Measurements from ENCODE around the gene CAT. TPM values are rescaled to one million over a fixed set of nuclear protein-coding genes. Genes with fewer than 3 reads are reported as not detected.

The CAT gene
- total and polyA plus RNA-seq, 2 donors (not counting 1 experiment from before 2014, with no cell fraction given) = 93.8 to 113 TPM

DNA sequence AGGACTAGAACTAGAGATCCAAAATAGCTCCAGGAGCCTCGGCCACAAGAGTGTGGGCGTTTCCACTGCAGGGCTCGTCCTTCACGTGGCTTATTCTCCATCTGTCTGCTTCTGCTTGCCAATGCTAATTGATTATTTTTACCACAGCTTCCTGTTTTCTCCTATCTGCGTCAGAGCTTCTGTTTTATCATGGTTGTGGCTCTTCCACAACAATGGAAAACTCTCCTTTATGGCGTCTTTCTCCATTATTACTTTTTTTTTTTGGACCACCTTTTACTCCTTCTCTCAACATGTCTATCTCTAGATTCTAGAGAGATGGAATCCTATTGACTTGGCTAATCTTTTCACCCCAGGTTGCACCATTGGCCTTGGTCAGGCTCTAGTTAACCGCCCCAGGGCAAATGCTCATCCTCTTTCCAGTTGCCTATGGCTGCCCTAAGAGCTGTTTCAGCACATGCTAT is 25.9 kb downstream of the CAT start:
- Histone ChIP-seq H3K27me3 (ENCODE audit: control insufficient read depth, insufficient read depth, low read length) (no peaks in the 10 kb centered on the region), H3K36me3 (ENCODE audit: control insufficient read depth, insufficient read depth, low read length) (peaks cover 16% of the 10 kb centered on the region), H3K79me2 (ENCODE audit: control insufficient read depth, insufficient read depth, low read length) (no peaks in the 10 kb centered on the region), H2AFZ (ENCODE audit: low read length) (no peak overlapping the region), H3K9me3 (ENCODE audit: control insufficient read depth, insufficient read depth, low read depth, low read length) (no peaks in the 10 kb centered on the region), H3K27ac (ENCODE audit: insufficient read depth, low read length) (no peak overlapping the region), H3K4me3 (replicated peaks in 1 of 4; ENCODE audit: control extremely low read depth in 1 of 4, insufficient read depth in 1 of 4, low read depth in 3 of 4, low read length in 4 of 4) (no peak overlapping the region), H4K20me1 (ENCODE audit: control insufficient read depth, extremely low read depth, insufficient read depth, low read length) (no peaks in the 10 kb centered on the region), H3K4me1 (ENCODE audit: control insufficient read depth, extremely low read depth, insufficient read depth, low read length) (no peaks in the 10 kb centered on the region), H3K9ac (ENCODE audit: insufficient read depth, low read length) (no peak overlapping the region), H3K4me2 (ENCODE audit: extremely low read depth, insufficient read depth, low read length) (no peak overlapping the region)
- TF ChIP-seq CTCF (conservative IDR thresholded peaks at IDR 0.05 in 1 of 2, IDR thresholded peaks at IDR 0.05 in 1 of 2; ENCODE audit: low read depth in 1 of 2, low read length in 2 of 2) (no peak), EZH2 (IDR thresholded peaks at IDR 0.05; ENCODE audit: low read length, missing control alignments) (no peak)
- peak in 1 of 2 donors; percentile 7 for DNase-seq (ENCODE audit: low read depth in 2 of 2)

- no peak for TF ChIP-seq EZH2 (IDR thresholded peaks at IDR 0.05; ENCODE audit: low read length, missing control alignments)
- TF ChIP-seq CTCF (conservative IDR thresholded peaks at IDR 0.05 in 1 of 2, IDR thresholded peaks at IDR 0.05 in 1 of 2; ENCODE audit: low read depth in 1 of 2, low read length in 2 of 2) = no peak
- no peak overlapping the region for H3K4me2 ChIP-seq (ENCODE audit: extremely low read depth, insufficient read depth, low read length)
- H3K27ac ChIP-seq (ENCODE audit: insufficient read depth, low read length) = no peak overlapping the region
- H2AFZ ChIP-seq (ENCODE audit: low read length) = no peak overlapping the region
- no peak overlapping the region for H3K9ac ChIP-seq (ENCODE audit: insufficient read depth, low read length)
- no peaks in the 10 kb centered on the region for H4K20me1 ChIP-seq (ENCODE audit: control insufficient read depth, extremely low read depth, insufficient read depth, low read length)
- no peaks in the 10 kb centered on the region for H3K79me2 ChIP-seq (ENCODE audit: control insufficient read depth, insufficient read depth, low read length)
- no peak overlapping the region for H3K4me3 ChIP-seq (replicated peaks in 1 of 4; ENCODE audit: control extremely low read depth in 1 of 4, insufficient read depth in 1 of 4, low read depth in 3 of 4, low read length in 4 of 4)
- DNase-seq (ENCODE audit: low read depth in 2 of 2) = peak in 1 of 2 donors; percentile 6
- H3K36me3 ChIP-seq (ENCODE audit: control insufficient read depth, insufficient read depth, low read length) = peaks cover 15% of the 10 kb centered on the region
- no peaks in the 10 kb centered on the region for H3K27me3 ChIP-seq (ENCODE audit: control insufficient read depth, insufficient read depth, low read length)
- no peaks in the 10 kb centered on the region for H3K4me1 ChIP-seq (ENCODE audit: control insufficient read depth, extremely low read depth, insufficient read depth, low read length)
- H3K9me3 ChIP-seq (ENCODE audit: control insufficient read depth, insufficient read depth, low read depth, low read length) = no peaks in the 10 kb centered on the region
Observed at GRCh38 chr11:34466802-34467488, 28.2 kb downstream of the CAT start.

GRCh38 chr11:34468209-34468841 is 29.6 kb downstream of the CAT start:
- TF ChIP-seq EZH2 (IDR thresholded peaks at IDR 0.05; ENCODE audit: low read length, missing control alignments) (no peak), CTCF (conservative IDR thresholded peaks at IDR 0.05 in 1 of 2, IDR thresholded peaks at IDR 0.05 in 1 of 2; ENCODE audit: low read depth in 1 of 2, low read length in 2 of 2) (peak; percentile 48 to 67)
- no peaks in the 10 kb centered on the region for H3K27me3 ChIP-seq (ENCODE audit: control insufficient read depth, insufficient read depth, low read length)
- no peak overlapping the region for H3K9ac ChIP-seq (ENCODE audit: insufficient read depth, low read length)
- no peak overlapping the region for H3K4me3 ChIP-seq (replicated peaks in 1 of 4; ENCODE audit: control extremely low read depth in 1 of 4, insufficient read depth in 1 of 4, low read depth in 3 of 4, low read length in 4 of 4)
- no peaks in the 10 kb centered on the region for H3K79me2 ChIP-seq (ENCODE audit: control insufficient read depth, insufficient read depth, low read length)
- H3K27ac ChIP-seq (ENCODE audit: insufficient read depth, low read length) = no peak overlapping the region
- H4K20me1 ChIP-seq (ENCODE audit: control insufficient read depth, extremely low read depth, insufficient read depth, low read length) = no peaks in the 10 kb centered on the region
- H2AFZ ChIP-seq (ENCODE audit: low read length) = no peak overlapping the region
- DNase-seq (ENCODE audit: low read depth in 2 of 2) = peak in 1 of 2 donors; percentile 35
- peaks cover 13% of the 10 kb centered on the region for H3K36me3 ChIP-seq (ENCODE audit: control insufficient read depth, insufficient read depth, low read length)
- no peaks in the 10 kb centered on the region for H3K9me3 ChIP-seq (ENCODE audit: control insufficient read depth, insufficient read depth, low read depth, low read length)
- H3K4me1 ChIP-seq (ENCODE audit: control insufficient read depth, extremely low read depth, insufficient read depth, low read length) = no peaks in the 10 kb centered on the region
- H3K4me2 ChIP-seq (ENCODE audit: extremely low read depth, insufficient read depth, low read length) = no peak overlapping the region

All from fibroblast of lung (primary cell).